Neural cell (in vitro differentiated cells): ENCODE measurements around the gene RPS27L. TPM values are rescaled to one million over a fixed set of nuclear protein-coding genes. Genes with fewer than 3 reads are reported as not detected.

Source experiments
- H2AFZ ChIP-seq: fragments of 200-600, 300-800 bp; sonication (generic), shearing (Covaris generic); 2 replicates; pipeline ENCODE4 v1.6.0; 2014; ENCODE audit warnings: low read depth, mild to moderate bottlenecking, antibody characterized with exemption, low read length, moderate library complexity
- H3F3A ChIP-seq: fragments of 200-600 bp; shearing (Covaris generic); 2 replicates; pipeline ENCODE4 v1.6.1; 2016; ENCODE audit warnings: mild to moderate bottlenecking, moderate library complexity, mixed read lengths, antibody characterized with exemption, low read length; ENCODE audit not compliant: insufficient read depth, poor library complexity, severe bottlenecking
- H3K27ac ChIP-seq: fragments of 200-600, 300-800 bp; sonication (generic), shearing (Covaris generic); 2 replicates; pipeline ENCODE4 v1.5.1; 2014; ENCODE audit warnings: mild to moderate bottlenecking, low read length, moderate library complexity
- H3K27me3 ChIP-seq: fragments of 300-800, 200-600 bp; sonication (generic), shearing (Covaris generic); 2 replicates; pipeline ENCODE4 v1.6.0; 2014; ENCODE audit warnings: mild to moderate bottlenecking, low read depth, low read length, moderate library complexity; ENCODE audit not compliant: insufficient read depth
- H3K36me3 ChIP-seq: fragments of 300-800, 200-600 bp; sonication (generic), shearing (Covaris generic); 2 replicates; pipeline ENCODE4 v1.5.1; 2014; ENCODE audit warnings: mild to moderate bottlenecking, antibody characterized with exemption, low read length, moderate library complexity; ENCODE audit not compliant: insufficient read depth
- H3K4me2 ChIP-seq: fragments of 300-800, 200-600 bp; sonication (generic), shearing (Covaris generic); 2 replicates; pipeline ENCODE4 v1.6.0; 2014; ENCODE audit warnings: mild to moderate bottlenecking, low read length
- H3K4me3 ChIP-seq: fragments of 300-800, 200-600 bp; sonication (generic), shearing (Covaris generic); 2 replicates; pipeline ENCODE4 v1.5.1; 2014; ENCODE audit warnings: mild to moderate bottlenecking, low read length, moderate library complexity
- H3K79me2 ChIP-seq: fragments of 200-600 bp; shearing (Covaris generic); replicated peaks from 2 replicates; pipeline ENCODE4 v1.6.0; 2014; ENCODE audit warnings: mild to moderate bottlenecking, low read length, moderate library complexity; ENCODE audit not compliant: insufficient read depth
- H3K9ac ChIP-seq: fragments of 300-800, 200-600 bp; sonication (generic), shearing (Covaris generic); 2 replicates; pipeline ENCODE4 v1.6.1; 2016; ENCODE audit warnings: mild to moderate bottlenecking, low read length, mixed read lengths
- H3K9me2 ChIP-seq: fragments of 200-600 bp; shearing (Covaris generic); 2 replicates; pipeline ENCODE4 v1.6.1; 2016; ENCODE audit warnings: mild to moderate bottlenecking, low read length, mixed read lengths; ENCODE audit not compliant: insufficient read depth
- H3K9me3 ChIP-seq: fragments of 200-600, 300-800 bp; sonication (generic), shearing (Covaris generic); 2 replicates; pipeline ENCODE4 v1.6.1; 2016; ENCODE audit warnings: mild to moderate bottlenecking, mixed run types, low read length, moderate library complexity, mixed read lengths
- H4K20me1 ChIP-seq: fragments of 200-600 bp; shearing (Covaris generic); 2 replicates; pipeline ENCODE4 v1.6.1; 2016; ENCODE audit warnings: mild to moderate bottlenecking, mixed run types; ENCODE audit not compliant: insufficient read depth
- EP300 ChIP-seq: fragments of 450-650 bp; conservative IDR thresholded peaks from 2 replicates; pipeline ENCODE4 v1.6.1; 2014; ENCODE audit warnings: antibody characterized with exemption, mild to moderate bottlenecking, moderate library complexity; ENCODE audit not compliant: poor library complexity, severe bottlenecking
- EZH2 ChIP-seq: fragments of 200-600, 300-800 bp; shearing (Covaris generic), sonication (generic); IDR thresholded peaks from 2 replicates; pipeline ENCODE4 v1.6.1; 2014; ENCODE audit warnings: antibody characterized with exemption, low read length, borderline replicate concordance, mild to moderate bottlenecking; ENCODE audit not compliant: insufficient read depth, poor library complexity, severe bottlenecking
- MXI1 ChIP-seq: fragments of 450-650 bp; conservative IDR thresholded peaks from 2 replicates; pipeline ENCODE4 v1.6.1; 2014; ENCODE audit warnings: antibody characterized with exemption, mild to moderate bottlenecking; ENCODE audit not compliant: poor library complexity, severe bottlenecking
- POLR2AphosphoS5 ChIP-seq: IDR thresholded peaks from 2 replicates; pipeline ENCODE4 v1.6.1; 2012
- RAD21 ChIP-seq: fragments of 450-650 bp; conservative IDR thresholded peaks from 2 replicates; pipeline ENCODE4 v1.6.1; 2014; ENCODE audit warnings: antibody characterized with exemption, mild to moderate bottlenecking, moderate library complexity
- SMC3 ChIP-seq: fragments of 450-650 bp; conservative IDR thresholded peaks from 2 replicates; pipeline ENCODE4 v1.6.1; 2014; ENCODE audit warnings: antibody characterized with exemption, mild to moderate bottlenecking, moderate library complexity; ENCODE audit not compliant: poor library complexity
- TAF1 ChIP-seq: IDR thresholded peaks from 2 replicates; pipeline ENCODE4 v1.6.1; 2012; ENCODE audit warnings: low read depth
- polyA plus RNA-seq: library from polyadenylated mRNA; depleted of rRNA; stranded (reverse); fragments of >200 nt; gene quantifications from 2 replicates; pipeline ENCODE4 v1.2.3, GENCODE V29; 2014
- TF ChIP-seq, protein P1 (sequence below): IDR thresholded peaks from 2 replicates; pipeline ENCODE4 v1.6.1; 2012; ENCODE audit warnings: borderline replicate concordance
- TF ChIP-seq, protein P2 (sequence below): fragments of 450-650 bp; IDR thresholded peaks from 2 replicates; pipeline ENCODE4 v1.5.1; 2014; ENCODE audit warnings: antibody characterized with exemption, mild to moderate bottlenecking, moderate library complexity; ENCODE audit not compliant: poor library complexity, severe bottlenecking

Gene RPS27L
- polyA plus RNA-seq, 1 donor from 2014 or later, result 58.2 TPM

GRCh38 chr15:63203451-63204090 lies 46.3 kb upstream of the RPS27L start:
- H3K27ac ChIP-seq, result no peak overlapping the region
- H4K20me1 ChIP-seq, result no peaks in the 10 kb centered on the region
- H3K79me2 ChIP-seq, result peaks cover 85% of the 10 kb centered on the region
- H3K27me3 ChIP-seq, result no peaks in the 10 kb centered on the region
- H3K36me3 ChIP-seq, result no peaks in the 10 kb centered on the region
- H2AFZ ChIP-seq, result no peak overlapping the region
- no peaks in the 10 kb centered on the region for H3K9me3 ChIP-seq
- H3K4me3 ChIP-seq, result no peak overlapping the region
- no peaks in the 10 kb centered on the region for H3K9me2 ChIP-seq
- no peak overlapping the region for H3K4me2 ChIP-seq
- no peak for TF ChIP-seq RAD21
- TF ChIP-seq, protein P1, sequence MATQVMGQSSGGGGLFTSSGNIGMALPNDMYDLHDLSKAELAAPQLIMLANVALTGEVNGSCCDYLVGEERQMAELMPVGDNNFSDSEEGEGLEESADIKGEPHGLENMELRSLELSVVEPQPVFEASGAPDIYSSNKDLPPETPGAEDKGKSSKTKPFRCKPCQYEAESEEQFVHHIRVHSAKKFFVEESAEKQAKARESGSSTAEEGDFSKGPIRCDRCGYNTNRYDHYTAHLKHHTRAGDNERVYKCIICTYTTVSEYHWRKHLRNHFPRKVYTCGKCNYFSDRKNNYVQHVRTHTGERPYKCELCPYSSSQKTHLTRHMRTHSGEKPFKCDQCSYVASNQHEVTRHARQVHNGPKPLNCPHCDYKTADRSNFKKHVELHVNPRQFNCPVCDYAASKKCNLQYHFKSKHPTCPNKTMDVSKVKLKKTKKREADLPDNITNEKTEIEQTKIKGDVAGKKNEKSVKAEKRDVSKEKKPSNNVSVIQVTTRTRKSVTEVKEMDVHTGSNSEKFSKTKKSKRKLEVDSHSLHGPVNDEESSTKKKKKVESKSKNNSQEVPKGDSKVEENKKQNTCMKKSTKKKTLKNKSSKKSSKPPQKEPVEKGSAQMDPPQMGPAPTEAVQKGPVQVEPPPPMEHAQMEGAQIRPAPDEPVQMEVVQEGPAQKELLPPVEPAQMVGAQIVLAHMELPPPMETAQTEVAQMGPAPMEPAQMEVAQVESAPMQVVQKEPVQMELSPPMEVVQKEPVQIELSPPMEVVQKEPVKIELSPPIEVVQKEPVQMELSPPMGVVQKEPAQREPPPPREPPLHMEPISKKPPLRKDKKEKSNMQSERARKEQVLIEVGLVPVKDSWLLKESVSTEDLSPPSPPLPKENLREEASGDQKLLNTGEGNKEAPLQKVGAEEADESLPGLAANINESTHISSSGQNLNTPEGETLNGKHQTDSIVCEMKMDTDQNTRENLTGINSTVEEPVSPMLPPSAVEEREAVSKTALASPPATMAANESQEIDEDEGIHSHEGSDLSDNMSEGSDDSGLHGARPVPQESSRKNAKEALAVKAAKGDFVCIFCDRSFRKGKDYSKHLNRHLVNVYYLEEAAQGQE, result no peak
- TF ChIP-seq, protein P2, sequence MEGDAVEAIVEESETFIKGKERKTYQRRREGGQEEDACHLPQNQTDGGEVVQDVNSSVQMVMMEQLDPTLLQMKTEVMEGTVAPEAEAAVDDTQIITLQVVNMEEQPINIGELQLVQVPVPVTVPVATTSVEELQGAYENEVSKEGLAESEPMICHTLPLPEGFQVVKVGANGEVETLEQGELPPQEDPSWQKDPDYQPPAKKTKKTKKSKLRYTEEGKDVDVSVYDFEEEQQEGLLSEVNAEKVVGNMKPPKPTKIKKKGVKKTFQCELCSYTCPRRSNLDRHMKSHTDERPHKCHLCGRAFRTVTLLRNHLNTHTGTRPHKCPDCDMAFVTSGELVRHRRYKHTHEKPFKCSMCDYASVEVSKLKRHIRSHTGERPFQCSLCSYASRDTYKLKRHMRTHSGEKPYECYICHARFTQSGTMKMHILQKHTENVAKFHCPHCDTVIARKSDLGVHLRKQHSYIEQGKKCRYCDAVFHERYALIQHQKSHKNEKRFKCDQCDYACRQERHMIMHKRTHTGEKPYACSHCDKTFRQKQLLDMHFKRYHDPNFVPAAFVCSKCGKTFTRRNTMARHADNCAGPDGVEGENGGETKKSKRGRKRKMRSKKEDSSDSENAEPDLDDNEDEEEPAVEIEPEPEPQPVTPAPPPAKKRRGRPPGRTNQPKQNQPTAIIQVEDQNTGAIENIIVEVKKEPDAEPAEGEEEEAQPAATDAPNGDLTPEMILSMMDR, result no peak
- TF ChIP-seq TAF1, result no peak
- no peak for TF ChIP-seq EZH2
- no peak for TF ChIP-seq SMC3
- TF ChIP-seq POLR2AphosphoS5, result no peak
- no peak for TF ChIP-seq EP300
- no peak for TF ChIP-seq MXI1
- no peaks in the 10 kb centered on the region for H3F3A ChIP-seq
- H3K9ac ChIP-seq, result no peak overlapping the region

DNA sequence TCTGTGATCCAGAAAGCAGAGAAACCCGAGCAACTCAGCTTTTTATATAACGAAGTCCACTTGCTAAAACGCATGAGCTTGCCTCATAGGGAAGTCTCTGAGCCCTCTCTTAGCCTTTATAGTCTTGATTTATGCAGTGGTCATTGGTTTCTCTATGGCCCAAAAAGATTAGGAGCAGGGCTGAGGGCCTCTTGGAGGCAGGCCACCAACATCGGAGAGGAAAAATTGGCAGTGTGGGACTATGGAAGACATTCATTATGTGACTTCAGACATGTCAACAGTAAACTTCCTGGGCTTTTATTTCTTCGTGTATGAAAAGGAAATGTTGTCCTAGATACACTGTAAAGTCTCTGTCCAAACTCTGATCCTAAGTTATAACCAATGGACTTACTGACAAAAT lies 45.6 kb upstream of the RPS27L start:
- no peak overlapping the region for H3K4me2 ChIP-seq
- no peaks in the 10 kb centered on the region for H4K20me1 ChIP-seq
- H2AFZ ChIP-seq, result no peak overlapping the region
- H3K36me3 ChIP-seq, result no peaks in the 10 kb centered on the region
- H3K9me3 ChIP-seq, result no peaks in the 10 kb centered on the region
- no peaks in the 10 kb centered on the region for H3F3A ChIP-seq
- TF ChIP-seq EP300, result no peak
- no peak for TF ChIP-seq RAD21
- TF ChIP-seq POLR2AphosphoS5, result no peak
- TF ChIP-seq, protein P2, result no peak
- no peak for TF ChIP-seq SMC3
- no peak for TF ChIP-seq TAF1
- TF ChIP-seq, protein P1, result no peak
- no peak for TF ChIP-seq MXI1
- no peak for TF ChIP-seq EZH2
- no peaks in the 10 kb centered on the region for H3K9me2 ChIP-seq
- no peak overlapping the region for H3K9ac ChIP-seq
- no peak overlapping the region for H3K27ac ChIP-seq
- H3K79me2 ChIP-seq, result peaks cover 83% of the 10 kb centered on the region
- no peaks in the 10 kb centered on the region for H3K27me3 ChIP-seq
- no peak overlapping the region for H3K4me3 ChIP-seq
